Endodermal cell (in vitro differentiated cells): ENCODE data around the gene SGPP2. TPM values are rescaled to one million over a fixed set of nuclear protein-coding genes. Genes with fewer than 3 reads are reported as not detected.

Source experiments
- DNase-seq: peaks from one replicate; pipeline ENCODE4 v3.0.0-alpha.2; 2017
- H3K27ac ChIP-seq: 2 replicates; pipeline ENCODE4 v1.5.1; 2013; ENCODE audit warnings: mild to moderate bottlenecking, low read depth, low read length, moderate library complexity
- H3K27me3 ChIP-seq: 2 replicates; pipeline ENCODE4 v1.6.1; 2013; ENCODE audit warnings: mild to moderate bottlenecking, low read length, moderate library complexity; ENCODE audit not compliant: insufficient read depth, control insufficient read depth, poor library complexity, severe bottlenecking
- H3K36me3 ChIP-seq: 2 replicates; pipeline ENCODE4 v1.7.0; 2013; ENCODE audit warnings: mild to moderate bottlenecking, low read length, moderate library complexity; ENCODE audit not compliant: control insufficient read depth, insufficient read depth
- H3K4me1 ChIP-seq: one replicate; pipeline ENCODE4 v1.7.0; 2013; ENCODE audit warnings: low read length; ENCODE audit not compliant: control insufficient read depth, insufficient read depth
- H3K4me3 ChIP-seq: 2 replicates; pipeline ENCODE4 v1.5.1; 2013; ENCODE audit warnings: mild to moderate bottlenecking, low read length, moderate library complexity
- H3K9ac ChIP-seq: 2 replicates; pipeline ENCODE4 v1.6.1; 2013; ENCODE audit warnings: mild to moderate bottlenecking, low read length, moderate library complexity; ENCODE audit not compliant: poor library complexity, severe bottlenecking; ENCODE audit errors: extremely low read depth
- H3K9me3 ChIP-seq: 2 replicates; pipeline ENCODE4 v1.6.1; 2013; ENCODE audit warnings: mild to moderate bottlenecking, low read length, moderate library complexity; ENCODE audit not compliant: control insufficient read depth
- H3K27ac Mint-ChIP-seq: 2 replicates; pipeline ENCODE4 v1.8.0; 2020; ENCODE audit warnings: mixed read lengths
- H3K27me3 Mint-ChIP-seq: 2 replicates; pipeline ENCODE4 v1.8.0; 2021; ENCODE audit warnings: mild to moderate bottlenecking, mixed read lengths; ENCODE audit not compliant: insufficient read depth
- H3K36me3 Mint-ChIP-seq: 2 replicates; pipeline ENCODE4 v1.8.0; 2020; ENCODE audit warnings: low read depth, mixed read lengths
- H3K4me1 Mint-ChIP-seq: 2 replicates; pipeline ENCODE4 v1.8.0; 2020; ENCODE audit warnings: mixed read lengths
- H3K4me3 Mint-ChIP-seq: 2 replicates; pipeline ENCODE4 v1.8.0; 2020; ENCODE audit warnings: mild to moderate bottlenecking, moderate library complexity, mixed read lengths
- H3K9me3 Mint-ChIP-seq: 2 replicates; pipeline ENCODE4 v1.8.0; 2020; ENCODE audit warnings: mild to moderate bottlenecking, mixed read lengths
- WGBS, 2 experiments: methylation state at CpG; one replicate each; pipeline versions ENCODE4 v1.1.5 to v1.1.7; 2013; ENCODE audit warnings: missing lambda C conversion rate in 2 of 2, mixed read lengths in 1 of 2; ENCODE audit not compliant: insufficient coverage in 1 of 2, insufficient read length in 1 of 2; 5-methylcytosine and 5-hydroxymethylcytosine counted together
- total RNA-seq, 2 donors: library from RNA; stranded (reverse); fragmentation: NEBNext Ultra II Directional in 1 of 2; extraction: Animal tissue kit (Norgen Biotek cat#: 25700) in 1 of 2; gene quantifications; 2 replicates in 1 of 2; 3 replicates in 1 of 2; pipeline ENCODE4 v1.2.1, GENCODE V29; 2021
- TF ChIP-seq, protein P1 (sequence below): fragments of 200-600 bp; sonication (generic); conservative IDR thresholded peaks from 2 replicates; pipeline ENCODE4 v1.5.0; 2021; ENCODE audit warnings: antibody characterized with exemption, mild to moderate bottlenecking

The SGPP2 gene
- total RNA-seq, 2 donors from 2014 or later, result not detected

- TF ChIP-seq, protein P1, sequence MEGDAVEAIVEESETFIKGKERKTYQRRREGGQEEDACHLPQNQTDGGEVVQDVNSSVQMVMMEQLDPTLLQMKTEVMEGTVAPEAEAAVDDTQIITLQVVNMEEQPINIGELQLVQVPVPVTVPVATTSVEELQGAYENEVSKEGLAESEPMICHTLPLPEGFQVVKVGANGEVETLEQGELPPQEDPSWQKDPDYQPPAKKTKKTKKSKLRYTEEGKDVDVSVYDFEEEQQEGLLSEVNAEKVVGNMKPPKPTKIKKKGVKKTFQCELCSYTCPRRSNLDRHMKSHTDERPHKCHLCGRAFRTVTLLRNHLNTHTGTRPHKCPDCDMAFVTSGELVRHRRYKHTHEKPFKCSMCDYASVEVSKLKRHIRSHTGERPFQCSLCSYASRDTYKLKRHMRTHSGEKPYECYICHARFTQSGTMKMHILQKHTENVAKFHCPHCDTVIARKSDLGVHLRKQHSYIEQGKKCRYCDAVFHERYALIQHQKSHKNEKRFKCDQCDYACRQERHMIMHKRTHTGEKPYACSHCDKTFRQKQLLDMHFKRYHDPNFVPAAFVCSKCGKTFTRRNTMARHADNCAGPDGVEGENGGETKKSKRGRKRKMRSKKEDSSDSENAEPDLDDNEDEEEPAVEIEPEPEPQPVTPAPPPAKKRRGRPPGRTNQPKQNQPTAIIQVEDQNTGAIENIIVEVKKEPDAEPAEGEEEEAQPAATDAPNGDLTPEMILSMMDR, result no peak
- H3K9me3 Mint-ChIP-seq, result peaks cover 2% of the 10 kb centered on the region
- no peak overlapping the region for H3K9ac ChIP-seq
Observed at GRCh38 chr2:222526480-222527277, 102.3 kb downstream of the SGPP2 start.

DNA sequence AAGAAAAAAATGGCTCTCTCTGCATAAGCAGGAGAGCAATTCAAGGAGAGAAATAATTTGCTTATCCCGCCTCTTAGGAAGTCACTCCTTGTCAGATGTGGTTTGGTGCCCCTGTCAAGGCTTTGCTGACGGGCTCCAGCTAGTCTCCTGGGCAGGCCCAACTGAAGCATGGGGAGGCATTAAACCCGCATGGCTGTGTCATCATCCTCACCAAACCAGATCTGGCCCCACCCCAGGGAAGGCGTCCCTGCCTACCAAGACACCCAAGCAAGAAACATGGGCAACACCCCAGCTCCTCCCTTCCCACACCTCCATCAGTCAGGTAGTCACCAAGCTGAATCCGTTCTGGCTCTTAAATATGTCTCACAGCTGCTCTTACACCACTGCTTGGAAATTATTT, 108.0 kb downstream of the SGPP2 start:
- H3K36me3 ChIP-seq, result no peaks in the 10 kb centered on the region
- TF ChIP-seq, protein P1, result no peak
- Mint-ChIP-seq H3K4me3 (no peak overlapping the region), H3K27me3 (peaks cover 3% of the 10 kb centered on the region), H3K9me3 (no peaks in the 10 kb centered on the region), H3K27ac (no peak overlapping the region), H3K4me1 (no peaks in the 10 kb centered on the region), H3K36me3 (no peaks in the 10 kb centered on the region)
- H3K9me3 ChIP-seq, result no peaks in the 10 kb centered on the region
- H3K4me1 ChIP-seq, result no peaks in the 10 kb centered on the region
- no peak overlapping the region for H3K9ac ChIP-seq
- DNase-seq, result no peak
- H3K4me3 ChIP-seq, result no peak overlapping the region
- 88 to 93% methylated on average over 3 to 5 of the region's 5 CpGs for WGBS, 2 experiments
- H3K27ac ChIP-seq, result no peak overlapping the region
- H3K27me3 ChIP-seq, result no peaks in the 10 kb centered on the region

More at GRCh38 chr2:222526480-222527277, 102.3 kb downstream of the SGPP2 start:
- no peak overlapping the region for H3K4me3 ChIP-seq
- no peaks in the 10 kb centered on the region for H3K4me1 Mint-ChIP-seq
- DNase-seq, result no peak
- H3K4me1 ChIP-seq, result no peaks in the 10 kb centered on the region
- no peaks in the 10 kb centered on the region for H3K27me3 ChIP-seq
- H3K36me3 ChIP-seq, result no peaks in the 10 kb centered on the region
- H3K27ac ChIP-seq, result no peak overlapping the region
- no peaks in the 10 kb centered on the region for H3K9me3 ChIP-seq
- no peaks in the 10 kb centered on the region for H3K36me3 Mint-ChIP-seq
- H3K27ac Mint-ChIP-seq, result no peak overlapping the region
- no peak overlapping the region for H3K4me3 Mint-ChIP-seq
- WGBS, 2 experiments, result 95 to 98% methylated on average over 2 to 6 of the region's 7 CpGs
- peaks cover 3% of the 10 kb centered on the region for H3K27me3 Mint-ChIP-seq

- H3K4me3 ChIP-seq, result no peak overlapping the region
- no peaks in the 10 kb centered on the region for H3K36me3 Mint-ChIP-seq
- H3K27ac ChIP-seq, result no peak overlapping the region
- no peaks in the 10 kb centered on the region for H3K4me1 ChIP-seq
- H3K27me3 ChIP-seq, result no peaks in the 10 kb centered on the region
- peaks cover 4% of the 10 kb centered on the region for H3K27me3 Mint-ChIP-seq
- H3K9me3 ChIP-seq, result no peaks in the 10 kb centered on the region
- no peak overlapping the region for H3K4me3 Mint-ChIP-seq
- no peak overlapping the region for H3K9ac ChIP-seq
- no peak for DNase-seq
- no peaks in the 10 kb centered on the region for H3K4me1 Mint-ChIP-seq
- no peak overlapping the region for H3K27ac Mint-ChIP-seq
- H3K36me3 ChIP-seq, result no peaks in the 10 kb centered on the region
- 86 to 89% methylated on average over 3 to 6 of the region's 6 CpGs for WGBS, 2 experiments
- H3K9me3 Mint-ChIP-seq, result no peaks in the 10 kb centered on the region
- TF ChIP-seq, protein P1, result no peak
Observed at GRCh38 chr2:222535477-222535876, 111.1 kb downstream of the SGPP2 start.
